B cell (primary cell): ENCODE data around the gene RGS11. TPM values are rescaled to one million over a fixed set of nuclear protein-coding genes. Genes with fewer than 3 reads are reported as not detected.

ENCODE experiments used
- ATAC-seq: fragments of 200-7000 bp; cut with Tn5 transposase; one replicate; pipeline ENCODE4 v1.10.0; 2021; ENCODE audit warnings: low read depth, mild to moderate bottlenecking, moderate number of reproducible peaks, moderate library complexity
- CTCF ChIA-PET: fragments of 350-600 bp; sonication (Branson Sonifier 250); formaldehyde crosslinking; loops from one replicate; lab custom pipeline; 2021; ENCODE audit warnings: antibody characterized with exemption, inconsistent platforms; lab: Charles Lee
- POLR2A ChIA-PET: fragments of 350-600 bp; sonication (Branson Sonifier 250); formaldehyde crosslinking; loops from one replicate; lab custom pipeline; 2021; ENCODE audit warnings: antibody characterized with exemption; lab: Charles Lee
- DNase-seq: peaks from one replicate; pipeline ENCODE4 v3.0.0; 2013
- H2AFZ ChIP-seq: 2 replicates; pipeline ENCODE4 v1.6.1; 2012; ENCODE audit warnings: mild to moderate bottlenecking, low read depth, low read length; ENCODE audit not compliant: insufficient read depth, poor library complexity, severe bottlenecking
- H3K27ac ChIP-seq, 2 donors: 1 replicate in 1 of 2; 2 replicates in 1 of 2; pipeline ENCODE4 v1.5.1; 2012 to 2013; ENCODE audit warnings: low read length in 2 of 2, mild to moderate bottlenecking in 2 of 2, moderate library complexity in 1 of 2
- H3K27me3 ChIP-seq, 4 experiments: fragments of 200-600 bp in 1 of 4; sonication (generic) in 1 of 4; replicated peaks in 1 of 4; 1 replicate in 2 of 4; 2 replicates in 2 of 4; pipeline versions ENCODE4 v1.6.1 to v1.7.0; 2013 to 2016; ENCODE audit warnings: low read length in 3 of 4, mild to moderate bottlenecking in 2 of 4, mixed read lengths in 1 of 4, moderate library complexity in 1 of 4; ENCODE audit not compliant: insufficient read depth in 4 of 4, control insufficient read depth in 3 of 4; ENCODE audit errors: control extremely low read depth in 1 of 4
- H3K36me3 ChIP-seq, 2 experiments: replicated peaks in 1 of 2; 1 replicate in 1 of 2; 2 replicates in 1 of 2; pipeline versions ENCODE4 v1.6.1 to v1.7.1; 2013; ENCODE audit warnings: low read length in 1 of 2; ENCODE audit not compliant: insufficient read depth in 2 of 2, control insufficient read depth in 1 of 2; ENCODE audit errors: control extremely low read depth in 1 of 2, extremely low read depth in 1 of 2
- H3K4me1 ChIP-seq, 2 donors: fragments of 200-600 bp in 1 of 2; sonication (generic) in 1 of 2; 1 replicate in 1 of 2; 2 replicates in 1 of 2; pipeline versions ENCODE4 v1.5.1 to v1.6.1; 2013 to 2017; ENCODE audit warnings: low read length in 2 of 2; ENCODE audit not compliant: control insufficient read depth in 2 of 2, insufficient read depth in 2 of 2
- H3K4me2 ChIP-seq: replicated peaks from 2 replicates; pipeline ENCODE3; 2012; ENCODE audit warnings: mild to moderate bottlenecking, low read depth, low read length; ENCODE audit not compliant: poor library complexity, severe bottlenecking
- H3K4me3 ChIP-seq, 5 experiments: fragments of 200-600 bp in 1 of 5; sonication (generic) in 1 of 5; 1 replicate in 3 of 5; 2 replicates in 2 of 5; pipeline versions ENCODE4 v1.5.1 to v1.7.0; 2011 to 2016; ENCODE audit warnings: low read length in 4 of 5, mild to moderate bottlenecking in 4 of 5, low read depth in 2 of 5, control low read depth in 1 of 5, moderate library complexity in 1 of 5; ENCODE audit not compliant: insufficient read depth in 1 of 5; ENCODE audit errors: control extremely low read depth in 1 of 5, extremely low read depth in 1 of 5
- H3K79me2 ChIP-seq: fragments of 200-600 bp; sonication (generic); one replicate; pipeline ENCODE4 v1.6.0; 2016; ENCODE audit warnings: low read length; ENCODE audit not compliant: control insufficient read depth, insufficient read depth
- H3K9ac ChIP-seq: fragments of 200-600 bp; sonication (generic); 2 replicates; pipeline ENCODE4 v1.6.1; 2017; ENCODE audit warnings: mild to moderate bottlenecking, low read length, moderate library complexity
- H3K9me3 ChIP-seq, 3 donors: one replicate each; pipeline versions ENCODE4 v1.6.1 to v1.7.1; 2013; ENCODE audit warnings: low read length in 2 of 3; ENCODE audit not compliant: control insufficient read depth in 2 of 3, insufficient read depth in 1 of 3; ENCODE audit errors: control extremely low read depth in 1 of 3
- H4K20me1 ChIP-seq: 2 replicates; pipeline ENCODE4 v1.6.0; 2012; ENCODE audit warnings: mild to moderate bottlenecking, low read length; ENCODE audit not compliant: insufficient read depth, control insufficient read depth, poor library complexity, severe bottlenecking
- H3K27ac Mint-ChIP-seq: one replicate; pipeline ENCODE4 v1.8.0; 2021; ENCODE audit warnings: mixed read lengths
- H3K27me3 Mint-ChIP-seq: one replicate; pipeline ENCODE4 v1.8.0; 2021; ENCODE audit warnings: mixed read lengths
- H3K4me1 Mint-ChIP-seq: one replicate; pipeline ENCODE4 v1.8.0; 2021; ENCODE audit warnings: mixed read lengths
- H3K4me3 Mint-ChIP-seq: one replicate; pipeline ENCODE4 v1.8.0; 2021; ENCODE audit warnings: mixed read lengths
- H3K9me3 Mint-ChIP-seq: one replicate; pipeline ENCODE4 v1.8.0; 2022; ENCODE audit warnings: mixed read lengths; ENCODE audit not compliant: insufficient read depth
- EZH2 ChIP-seq: IDR thresholded peaks from 2 replicates; pipeline ENCODE4 v1.6.1; 2012; ENCODE audit warnings: borderline replicate concordance, low read depth, mild to moderate bottlenecking, moderate library complexity, low read length; ENCODE audit not compliant: insufficient read depth, poor library complexity, severe bottlenecking
- WGBS: methylation state at CpG from one replicate; pipeline ENCODE4 v1.1.5; 2013; ENCODE audit warnings: missing lambda C conversion rate; ENCODE audit not compliant: insufficient coverage; 5-methylcytosine and 5-hydroxymethylcytosine counted together
- intact Hi-C: fragments of 100-400 bp; cut with micrococcal nuclease; formaldehyde crosslinking; loops from one replicate; pipeline ENCODE4 v1.10.0; 2022
- polyA plus RNA-seq: library from polyadenylated mRNA; depleted of rRNA; stranded (reverse); fragments of >200 nt; gene quantifications from 2 replicates; pipeline ENCODE4 v1.2.3, GENCODE V29; 2012
- total RNA-seq, 2 donors: library from RNA; stranded (reverse); fragments of 120-200 nt in 1 of 2; gene quantifications; 1 replicate in 1 of 2; 2 replicates in 1 of 2; pipeline versions ENCODE4 v1.2.3 to v1.2.4, GENCODE V29; 2013 to 2022
- TF ChIP-seq, protein P1 (sequence below): fragments of 200-600 bp; IDR thresholded peaks from one replicate; pipeline ENCODE4 v1.8.0; 2022; ENCODE audit warnings: antibody characterized with exemption, mild to moderate bottlenecking

Gene RGS11
- total and polyA plus RNA-seq, 2 donors (not counting 1 experiment from before 2014, with no cell fraction given) = 0.39 TPM; not detected in 1

DNA sequence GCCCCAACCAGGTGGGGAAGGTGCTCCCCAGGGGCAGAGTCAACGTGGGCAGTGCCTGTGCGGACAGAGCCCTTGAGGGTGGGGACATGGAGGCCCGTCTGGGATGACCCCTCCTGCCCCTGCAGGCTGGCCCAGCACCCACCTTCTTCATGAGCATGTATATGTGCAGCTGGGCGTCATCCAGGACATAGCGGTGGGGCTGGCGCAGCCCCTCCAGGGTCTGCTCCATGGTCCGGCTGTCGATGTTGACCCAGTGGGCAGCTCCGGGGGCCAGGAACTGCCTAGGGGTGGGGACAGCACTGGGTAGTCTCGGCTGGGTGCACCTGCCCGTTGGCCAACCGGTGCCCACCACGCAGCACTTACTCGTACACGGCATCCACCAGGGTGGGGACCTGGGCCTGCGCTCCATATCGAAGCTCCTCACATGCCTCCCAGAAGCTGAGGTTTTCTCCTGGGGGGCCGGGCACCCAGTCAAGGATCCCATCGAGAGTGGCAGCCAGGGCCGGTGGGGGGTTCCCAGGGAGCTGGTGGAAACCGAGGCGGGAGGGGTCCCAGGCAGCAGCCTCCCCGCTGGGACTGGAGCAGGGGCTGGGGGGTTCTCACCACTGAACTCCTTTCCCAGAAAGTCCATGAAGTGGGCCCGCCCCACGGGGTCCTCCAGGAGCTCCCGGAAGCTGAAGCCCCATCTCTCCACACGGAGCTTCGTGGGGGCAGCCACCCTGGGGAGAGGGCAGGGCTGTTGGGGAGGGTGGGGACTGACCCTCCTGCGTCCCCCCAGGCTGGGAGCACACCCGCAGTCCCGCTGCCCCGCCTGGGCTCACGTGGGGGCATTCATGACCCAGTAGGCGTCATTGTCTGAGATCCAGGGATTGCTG lies 5.1 kb downstream of the RGS11 start:
- ChIA-PET POLR2A (interaction anchor here (0.6 kb wide), 1 partner anchor 14 kb away, joined by 4 read pairs; no protein-coding TSS in a partner anchor), CTCF (no interaction called here)
- Histone ChIP-seq H3K27ac (no peak overlapping the region), H3K36me3 (no peaks in the 10 kb centered on the region), H3K79me2 (no peaks in the 10 kb centered on the region), H3K27me3 (peaks cover 0 to 14% (median 6%) of the 10 kb centered on the region in 4 experiments), H2AFZ (no peak overlapping the region), H3K9ac (no peak overlapping the region), H3K4me1 (peaks cover 0 to 7% of the 10 kb centered on the region in 2 donors), H3K4me3 (no peak overlapping the region), H4K20me1 (no peaks in the 10 kb centered on the region), H3K9me3 (no peaks in the 10 kb centered on the region), H3K4me2 (no peak overlapping the region)
- 91% methylated on average over 32 of the region's 34 CpGs for WGBS
- Mint-ChIP-seq H3K4me3 (no peak overlapping the region), H3K27me3 (peaks cover 10% of the 10 kb centered on the region), H3K9me3 (no peaks in the 10 kb centered on the region), H3K4me1 (peaks cover 3% of the 10 kb centered on the region), H3K27ac (no peak overlapping the region)
- DNase-seq (no peak), ATAC-seq (no peak)
- TF ChIP-seq, protein P1, sequence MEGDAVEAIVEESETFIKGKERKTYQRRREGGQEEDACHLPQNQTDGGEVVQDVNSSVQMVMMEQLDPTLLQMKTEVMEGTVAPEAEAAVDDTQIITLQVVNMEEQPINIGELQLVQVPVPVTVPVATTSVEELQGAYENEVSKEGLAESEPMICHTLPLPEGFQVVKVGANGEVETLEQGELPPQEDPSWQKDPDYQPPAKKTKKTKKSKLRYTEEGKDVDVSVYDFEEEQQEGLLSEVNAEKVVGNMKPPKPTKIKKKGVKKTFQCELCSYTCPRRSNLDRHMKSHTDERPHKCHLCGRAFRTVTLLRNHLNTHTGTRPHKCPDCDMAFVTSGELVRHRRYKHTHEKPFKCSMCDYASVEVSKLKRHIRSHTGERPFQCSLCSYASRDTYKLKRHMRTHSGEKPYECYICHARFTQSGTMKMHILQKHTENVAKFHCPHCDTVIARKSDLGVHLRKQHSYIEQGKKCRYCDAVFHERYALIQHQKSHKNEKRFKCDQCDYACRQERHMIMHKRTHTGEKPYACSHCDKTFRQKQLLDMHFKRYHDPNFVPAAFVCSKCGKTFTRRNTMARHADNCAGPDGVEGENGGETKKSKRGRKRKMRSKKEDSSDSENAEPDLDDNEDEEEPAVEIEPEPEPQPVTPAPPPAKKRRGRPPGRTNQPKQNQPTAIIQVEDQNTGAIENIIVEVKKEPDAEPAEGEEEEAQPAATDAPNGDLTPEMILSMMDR = no peak
- no peak for TF ChIP-seq EZH2
- intact Hi-C loops = no loop called here
